ENCODE measurements around the gene HEXD. TPM values are rescaled to one million over a fixed set of nuclear protein-coding genes. Genes with fewer than 3 reads are reported as not detected.
A peak's percentile ranks its signal among the peaks of the same experiment; 100 is the strongest.

Gene HEXD
- polyA plus RNA-seq, 1 donor from 2014 or later = 23.2 TPM

DNA sequence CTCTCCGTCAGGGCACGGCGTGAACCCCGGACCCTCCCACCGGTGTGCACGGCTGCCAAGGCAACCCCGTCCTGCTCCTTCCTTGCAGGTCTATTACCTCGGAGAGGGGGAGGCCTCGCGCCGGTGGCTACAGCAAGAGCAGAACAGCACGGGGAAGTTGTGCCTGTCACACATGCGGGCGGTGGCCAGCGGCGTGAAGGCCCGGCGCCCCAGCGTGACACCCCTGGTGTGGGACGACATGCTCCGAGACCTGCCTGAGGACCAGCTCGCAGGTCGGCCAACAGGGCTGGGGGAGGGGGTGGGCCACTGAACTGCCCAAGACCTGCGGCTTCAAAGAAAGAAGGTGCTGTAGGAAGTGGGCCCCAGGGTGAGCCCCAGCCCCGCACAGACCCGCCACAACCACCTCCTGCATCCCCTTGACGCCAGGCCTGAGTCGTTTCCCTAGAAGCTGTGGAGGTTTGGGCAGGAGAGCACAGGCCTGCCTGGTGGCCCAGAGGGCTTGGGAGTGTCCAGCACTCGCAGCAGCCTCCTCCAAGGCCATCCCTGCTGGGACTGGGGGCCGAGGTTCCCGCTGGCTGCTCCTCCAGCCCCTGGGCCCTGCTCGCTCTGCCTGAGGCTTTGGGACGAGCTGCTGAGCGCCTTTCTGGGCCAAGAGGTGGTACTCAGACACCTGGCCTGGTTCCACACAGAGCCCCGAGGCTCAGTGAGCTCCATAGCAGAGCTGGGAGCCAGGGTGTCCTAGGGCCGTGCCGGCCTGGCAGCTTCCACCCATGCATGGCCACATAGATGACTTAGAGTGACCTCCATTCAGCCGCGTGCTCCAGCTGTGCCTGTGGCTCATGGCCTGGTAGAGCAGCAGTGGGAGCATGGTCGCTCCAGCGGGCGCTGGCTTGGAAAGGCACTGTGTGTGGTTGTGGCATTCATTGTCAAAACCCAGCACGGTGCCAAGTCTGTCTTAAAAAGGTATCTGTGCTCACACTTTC, 17.7 kb downstream of the HEXD start:
- no peak overlapping the region for H3K4me3 Mint-ChIP-seq

DNA sequence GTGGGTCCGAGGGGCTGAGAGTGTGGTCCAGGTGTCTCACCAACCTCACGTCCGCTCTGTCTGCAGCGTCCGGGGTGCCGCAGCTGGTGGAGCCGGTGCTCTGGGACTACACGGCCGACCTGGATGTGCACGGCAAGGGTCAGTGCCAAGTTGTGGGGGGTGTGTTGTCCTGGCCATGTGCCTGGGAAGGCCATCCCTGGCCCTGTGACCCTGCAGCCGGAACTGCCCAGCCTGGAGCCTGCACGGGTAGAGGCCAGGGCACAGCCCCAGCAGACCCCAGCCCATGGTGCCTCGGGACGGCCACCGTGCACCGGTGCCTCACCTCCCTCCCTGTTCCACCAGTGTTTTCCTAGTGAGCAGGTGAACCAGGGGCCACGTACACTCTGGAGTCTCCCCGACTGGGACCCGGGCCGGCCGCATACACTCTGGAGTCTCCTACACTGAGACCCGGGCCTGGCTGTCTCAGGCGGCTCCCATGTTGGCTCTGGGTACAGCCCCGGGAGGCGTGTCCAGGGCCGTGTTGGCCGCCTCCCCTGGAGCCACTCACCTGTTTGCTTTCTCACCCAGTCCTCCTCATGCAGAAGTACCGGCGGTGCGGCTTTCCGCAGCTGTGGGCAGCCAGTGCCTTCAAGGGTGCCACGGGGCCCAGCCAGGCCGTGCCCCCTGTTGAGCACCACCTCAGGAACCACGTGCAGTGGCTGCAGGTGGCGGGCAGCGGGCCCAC, 18.6 kb downstream of the HEXD start:
- no peak overlapping the region for H3K4me3 Mint-ChIP-seq
- peaks cover 20 to 22% (median 21%) of the 10 kb centered on the region in 3 donors for H3K4me1 Mint-ChIP-seq
- H3K27ac Mint-ChIP-seq = no peak overlapping the region
- no peaks in the 10 kb centered on the region for H3K27me3 Mint-ChIP-seq
- H3K9me3 Mint-ChIP-seq = no peaks in the 10 kb centered on the region
- H3K36me3 Mint-ChIP-seq = peaks cover 4% of the 10 kb centered on the region

More for the DNA sequence above, 17.7 kb downstream of the HEXD start:
- peak overlapping the region in 1 of 3 donors; percentile 89 for H3K27ac Mint-ChIP-seq
- H3K9me3 Mint-ChIP-seq = no peaks in the 10 kb centered on the region
- no peaks in the 10 kb centered on the region for H3K27me3 Mint-ChIP-seq
- H3K36me3 Mint-ChIP-seq = peaks cover 4% of the 10 kb centered on the region
- H3K4me1 Mint-ChIP-seq = peaks cover 16 to 18% (median 16%) of the 10 kb centered on the region in 3 donors

DNA sequence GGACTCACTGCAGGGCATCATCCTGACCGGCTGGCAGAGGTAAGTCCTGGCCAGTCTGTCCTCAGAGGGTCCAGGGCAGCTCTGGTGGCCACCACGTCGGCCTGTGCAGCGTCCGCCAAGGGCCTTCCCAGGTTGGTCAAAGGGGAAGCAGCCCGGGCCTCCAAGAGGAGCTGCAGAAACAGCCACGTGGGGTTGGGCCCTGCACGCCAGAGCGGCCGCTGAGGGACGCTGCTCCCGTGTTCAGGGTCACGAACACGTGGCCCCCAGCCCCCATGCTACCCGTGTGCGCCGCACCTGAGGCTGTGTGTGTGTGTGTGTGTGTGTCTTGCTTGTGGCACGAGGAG, 19.1 kb downstream of the HEXD start:
- peaks cover 4% of the 10 kb centered on the region for H3K36me3 Mint-ChIP-seq
- peak overlapping the region in 1 of 4 donors; percentile 40 for H3K4me3 Mint-ChIP-seq
- H3K4me1 Mint-ChIP-seq = peaks cover 20 to 23% (median 22%) of the 10 kb centered on the region in 3 donors
- H3K27ac Mint-ChIP-seq = no peak overlapping the region
- H3K9me3 Mint-ChIP-seq = no peaks in the 10 kb centered on the region
- no peaks in the 10 kb centered on the region for H3K27me3 Mint-ChIP-seq

DNA sequence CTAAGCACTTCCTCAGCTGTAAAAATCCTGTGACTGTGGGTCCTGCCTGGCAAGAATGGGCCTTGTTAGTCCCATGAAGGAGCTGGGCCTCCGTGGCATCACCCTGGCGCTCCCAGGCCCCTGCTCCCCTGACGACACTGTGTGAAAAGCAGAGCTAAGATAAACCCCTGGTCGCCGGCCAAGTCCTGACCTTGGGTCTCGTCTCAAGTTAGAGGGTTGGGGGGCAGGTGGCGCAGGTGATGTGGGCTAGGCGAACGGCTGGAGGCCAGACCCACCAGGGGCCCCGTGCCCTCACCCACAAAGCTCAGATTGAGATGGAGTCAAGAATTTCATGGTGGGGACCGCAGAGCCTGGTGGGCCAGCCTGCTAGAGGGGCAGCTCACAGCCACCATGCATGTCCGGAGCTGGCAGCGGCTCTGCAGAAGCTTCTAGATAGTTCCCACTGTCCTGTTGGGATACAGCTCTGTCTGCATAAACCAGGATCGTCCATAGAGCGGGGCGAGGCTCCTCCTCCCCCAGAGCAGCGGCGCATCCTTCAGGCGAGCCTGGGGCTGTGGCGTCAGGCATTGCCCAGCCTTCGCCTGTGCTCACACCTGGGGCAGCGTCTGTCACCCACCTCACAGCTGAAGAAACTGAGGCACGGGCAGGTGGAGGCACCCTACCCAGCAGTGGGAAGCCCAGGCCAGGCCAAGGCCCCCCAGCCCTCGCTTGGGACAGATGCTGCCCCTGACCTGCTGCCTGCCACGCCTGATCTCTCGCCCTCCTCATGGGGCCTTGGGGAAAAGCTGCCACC, 20.4 kb downstream of the HEXD start:
- Mint-ChIP-seq H3K27me3 (no peaks in the 10 kb centered on the region), H3K4me1 (peaks cover 20 to 25% (median 23%) of the 10 kb centered on the region in 3 donors), H3K36me3 (peaks cover 6% of the 10 kb centered on the region), H3K4me3 (peak overlapping the region in 1 of 4 donors; percentile 40), H3K27ac (peak overlapping the region in 1 of 3 donors; percentile 53), H3K9me3 (no peaks in the 10 kb centered on the region)

DNA sequence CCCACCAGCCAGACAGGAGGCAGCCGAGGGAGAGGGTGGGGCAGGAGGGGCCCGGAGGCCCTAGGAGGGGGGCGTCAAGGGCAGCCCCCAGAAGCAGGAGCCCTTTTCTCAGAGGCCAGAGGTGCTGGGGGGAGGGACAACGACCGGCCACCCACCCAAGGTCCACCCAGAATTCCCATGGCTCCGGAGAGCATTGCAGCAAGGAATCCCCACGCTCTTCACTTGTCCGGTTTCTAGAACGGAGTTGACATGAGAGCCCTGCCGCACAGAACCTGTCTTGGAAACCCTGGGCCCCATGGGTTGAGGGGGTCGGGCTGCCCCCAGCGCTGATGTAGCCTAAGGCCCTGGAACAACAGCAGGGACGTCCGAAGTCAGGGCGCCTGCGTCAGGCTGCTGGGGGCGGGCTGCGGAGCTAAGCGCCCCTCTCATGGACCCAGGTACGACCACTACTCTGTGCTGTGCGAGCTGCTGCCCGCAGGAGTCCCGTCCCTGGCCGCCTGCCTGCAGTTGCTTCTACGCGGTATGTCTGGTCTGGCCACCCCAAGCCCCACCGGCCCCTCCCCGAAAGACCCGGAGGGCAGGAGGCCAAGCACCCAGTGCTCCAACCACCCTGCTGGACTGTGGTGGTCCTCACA, 21.2 kb downstream of the HEXD start:
- Mint-ChIP-seq H3K9me3 (no peaks in the 10 kb centered on the region), H3K4me1 (peaks cover 17 to 23% (median 20%) of the 10 kb centered on the region in 3 donors), H3K27ac (peak overlapping the region in 1 of 3 donors; percentile 31), H3K27me3 (no peaks in the 10 kb centered on the region), H3K4me3 (no peak overlapping the region), H3K36me3 (peaks cover 6% of the 10 kb centered on the region)

DNA sequence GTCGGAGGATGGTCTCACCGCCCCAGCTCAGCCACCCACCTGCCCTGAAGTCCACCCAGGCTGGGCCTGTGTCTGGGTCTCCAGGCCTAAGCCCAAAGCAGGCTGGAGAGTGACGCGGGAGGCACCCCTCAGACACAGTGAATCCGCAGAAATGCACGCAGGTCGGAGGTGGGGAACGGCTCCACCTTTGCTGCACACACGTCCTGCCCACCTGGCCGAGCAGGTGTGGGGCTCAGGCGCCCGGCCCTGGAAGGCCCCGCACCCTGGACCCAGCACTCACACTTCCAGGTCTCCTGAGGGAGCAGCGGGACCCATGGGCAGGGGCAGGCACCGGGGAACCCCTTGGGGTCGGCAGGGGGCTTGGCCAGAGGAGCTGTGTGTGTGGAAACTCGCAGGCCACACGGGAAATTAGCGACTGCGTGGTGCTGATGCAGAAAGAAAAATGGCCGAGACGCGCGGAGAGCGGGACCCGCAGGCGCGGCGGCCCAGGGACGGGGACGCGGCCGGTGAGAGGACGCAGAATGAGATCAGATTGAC, 21.8 kb downstream of the HEXD start:
- peak overlapping the region; percentile 94 to 99 (median 98) for H3K27ac Mint-ChIP-seq
- H3K4me3 Mint-ChIP-seq = peak overlapping the region in 3 of 4 donors; percentile 87 to 93 (median 90)
- H3K4me1 Mint-ChIP-seq = peaks cover 13 to 21% (median 18%) of the 10 kb centered on the region in 3 donors
- H3K27me3 Mint-ChIP-seq = no peaks in the 10 kb centered on the region
- no peaks in the 10 kb centered on the region for H3K9me3 Mint-ChIP-seq
- H3K36me3 Mint-ChIP-seq = peaks cover 6% of the 10 kb centered on the region

DNA sequence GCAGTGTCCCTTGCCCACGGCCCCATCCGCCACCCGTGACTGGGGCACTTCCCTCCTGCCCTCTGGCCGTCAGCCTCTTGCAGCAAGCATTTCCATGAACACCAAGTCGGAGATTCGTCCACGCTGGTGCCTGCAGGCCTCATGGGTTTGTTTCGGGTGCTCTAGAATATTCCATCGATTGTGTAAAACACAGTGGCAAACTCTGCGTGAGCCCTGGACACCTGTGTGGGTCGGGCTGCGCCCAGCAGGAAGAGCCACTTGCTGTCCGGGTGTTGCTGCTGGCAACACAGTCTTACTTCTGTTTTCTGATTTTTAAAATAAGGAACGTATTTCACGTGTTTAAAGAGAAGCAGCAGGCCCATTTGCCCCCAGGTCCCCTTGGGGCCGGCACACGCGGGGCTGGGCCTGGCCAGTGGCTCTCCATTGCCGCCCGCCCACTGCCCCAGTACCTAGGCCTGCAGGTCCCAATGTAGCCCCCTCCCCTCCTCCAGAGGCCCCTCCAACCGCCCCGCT, 22.4 kb downstream of the HEXD start:
- H3K27ac Mint-ChIP-seq = peak overlapping the region; percentile 94 to 99 (median 98)
- H3K4me3 Mint-ChIP-seq = peak overlapping the region; percentile 78 to 93 (median 88)
- peaks cover 13 to 18% (median 14%) of the 10 kb centered on the region in 3 donors for H3K4me1 Mint-ChIP-seq
- no peaks in the 10 kb centered on the region for H3K27me3 Mint-ChIP-seq
- H3K9me3 Mint-ChIP-seq = no peaks in the 10 kb centered on the region
- H3K36me3 Mint-ChIP-seq = peaks cover 6% of the 10 kb centered on the region

DNA sequence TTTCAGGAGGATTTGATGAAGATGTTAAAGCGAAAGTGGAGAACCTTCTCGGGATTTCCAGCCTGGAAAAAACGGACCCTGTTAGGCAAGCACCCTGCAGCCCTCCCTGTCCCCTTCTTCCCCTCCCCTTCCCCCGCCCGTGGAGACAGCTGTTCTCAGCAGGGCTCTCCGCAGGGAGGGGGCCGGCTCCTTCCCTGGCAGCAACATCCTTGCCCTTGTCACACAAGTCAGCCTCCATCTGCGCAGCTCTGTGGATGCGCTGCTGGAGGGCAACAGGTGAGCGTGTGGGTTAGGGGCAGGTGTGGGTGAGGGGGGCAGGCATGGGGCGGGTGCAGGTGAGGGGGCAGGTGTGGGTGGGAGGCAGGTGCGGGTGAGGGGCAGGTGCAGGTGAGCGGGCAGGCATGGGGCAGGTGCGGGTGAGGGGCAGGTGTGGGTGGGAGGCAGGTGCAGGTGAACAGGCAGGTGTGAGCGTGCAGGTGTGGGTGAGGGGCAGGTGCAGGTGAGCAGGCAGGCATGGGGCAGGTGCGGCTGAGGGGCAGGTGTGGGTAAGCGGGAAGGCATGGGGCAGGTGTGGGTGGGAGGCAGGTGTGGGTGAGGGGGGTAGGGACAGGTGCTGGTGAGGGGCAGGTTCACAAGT, 23.0 kb downstream of the HEXD start:
- Mint-ChIP-seq H3K9me3 (no peaks in the 10 kb centered on the region), H3K36me3 (peaks cover 6% of the 10 kb centered on the region), H3K27ac (peak overlapping the region; percentile 94 to 99 (median 98)), H3K27me3 (no peaks in the 10 kb centered on the region), H3K4me3 (peak overlapping the region; percentile 78 to 93 (median 88)), H3K4me1 (peaks cover 13 to 20% (median 14%) of the 10 kb centered on the region in 3 donors)

DNA sequence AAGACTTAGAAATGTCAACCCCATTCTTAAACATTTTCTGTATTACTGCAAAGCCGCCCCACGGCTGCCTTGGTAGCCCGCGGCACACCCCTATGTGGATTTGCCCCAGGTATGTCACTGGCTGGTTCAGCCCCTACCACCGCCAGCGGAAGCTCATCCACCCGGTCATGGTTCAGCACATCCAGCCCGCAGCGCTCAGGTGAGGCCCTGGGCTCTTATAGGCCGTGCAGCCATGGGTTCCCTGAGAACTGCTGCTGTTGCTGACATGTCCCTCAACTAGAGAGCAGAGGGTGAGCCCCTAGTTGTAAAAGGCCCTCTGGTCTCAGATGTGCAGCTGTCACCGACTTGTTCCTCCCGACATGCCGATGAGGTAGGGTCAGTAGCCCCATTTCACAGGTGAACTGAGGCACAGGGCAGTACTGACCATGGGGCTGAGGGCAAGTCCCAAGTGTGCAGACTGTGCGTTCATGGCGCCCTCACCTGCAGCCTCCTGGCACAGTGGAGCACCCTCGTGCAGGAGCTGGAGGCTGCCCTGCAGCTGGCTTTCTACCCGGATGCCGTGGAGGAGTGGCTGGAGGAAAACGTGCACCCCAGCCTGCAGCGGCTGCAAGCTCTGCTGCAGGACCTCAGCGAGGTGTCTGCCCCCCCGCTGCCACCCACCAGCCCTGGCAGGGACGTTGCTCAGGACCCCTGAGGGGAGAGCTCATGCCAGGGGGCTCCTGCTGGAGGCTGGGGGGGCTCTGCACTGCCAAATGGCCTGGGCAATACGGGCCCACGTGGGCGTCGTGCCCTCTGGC, 23.7 kb downstream of the HEXD start:
- H3K27me3 Mint-ChIP-seq = no peaks in the 10 kb centered on the region
- H3K27ac Mint-ChIP-seq = peak overlapping the region; percentile 93 to 99 (median 98)
- peaks cover 13 to 23% (median 14%) of the 10 kb centered on the region in 3 donors for H3K4me1 Mint-ChIP-seq
- H3K4me3 Mint-ChIP-seq = peak overlapping the region; percentile 30 to 88 (median 83)
- no peaks in the 10 kb centered on the region for H3K9me3 Mint-ChIP-seq
- peaks cover 8% of the 10 kb centered on the region for H3K36me3 Mint-ChIP-seq

DNA sequence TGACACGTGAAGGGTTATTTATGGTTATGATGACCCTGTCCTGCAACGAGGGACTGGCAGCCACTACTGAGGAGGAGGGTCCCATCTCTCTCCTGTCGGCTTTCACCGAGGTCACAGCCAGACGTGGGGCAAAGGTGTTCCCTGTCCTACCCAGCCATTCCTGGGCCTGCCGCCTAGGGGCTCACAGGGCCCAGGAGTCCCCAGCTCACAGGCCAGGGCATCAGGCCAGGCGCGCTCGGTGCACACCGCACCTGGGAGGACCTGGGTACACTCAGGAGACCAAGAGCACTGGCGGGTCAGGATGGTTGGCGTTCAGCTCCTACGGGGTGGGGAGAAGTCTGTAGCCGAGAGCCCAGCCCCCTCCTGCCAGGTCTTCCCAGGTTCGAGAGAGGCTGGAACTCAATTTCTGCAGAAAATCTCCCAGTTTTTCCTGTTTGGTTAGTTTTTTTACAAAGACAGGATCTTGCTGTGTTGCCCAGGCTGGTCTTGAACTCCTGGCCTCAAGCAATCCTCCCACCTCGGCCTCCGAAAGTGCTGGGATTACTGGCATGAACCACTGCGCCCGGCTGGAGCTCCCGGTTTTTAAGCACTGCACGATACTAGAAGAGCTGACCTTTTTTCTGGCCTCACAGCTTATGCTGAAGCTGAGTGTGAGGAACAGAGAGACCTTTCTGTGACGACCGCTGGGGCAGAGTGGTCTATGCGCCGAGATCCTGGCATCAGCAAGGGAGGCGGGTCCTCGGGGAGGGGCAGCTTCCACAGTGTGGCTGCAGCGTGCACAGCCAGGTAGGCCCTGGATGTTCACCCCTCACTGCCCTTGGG, 24.7 kb downstream of the HEXD start:
- peaks cover 8% of the 10 kb centered on the region for H3K36me3 Mint-ChIP-seq
- H3K27ac Mint-ChIP-seq = peak overlapping the region in 2 of 3 donors; percentile 80 to 83
- peaks cover 17 to 27% (median 17%) of the 10 kb centered on the region in 3 donors for H3K4me1 Mint-ChIP-seq
- no peaks in the 10 kb centered on the region for H3K27me3 Mint-ChIP-seq
- no peaks in the 10 kb centered on the region for H3K9me3 Mint-ChIP-seq
- peak overlapping the region in 2 of 4 donors; percentile 69 to 70 for H3K4me3 Mint-ChIP-seq

DNA sequence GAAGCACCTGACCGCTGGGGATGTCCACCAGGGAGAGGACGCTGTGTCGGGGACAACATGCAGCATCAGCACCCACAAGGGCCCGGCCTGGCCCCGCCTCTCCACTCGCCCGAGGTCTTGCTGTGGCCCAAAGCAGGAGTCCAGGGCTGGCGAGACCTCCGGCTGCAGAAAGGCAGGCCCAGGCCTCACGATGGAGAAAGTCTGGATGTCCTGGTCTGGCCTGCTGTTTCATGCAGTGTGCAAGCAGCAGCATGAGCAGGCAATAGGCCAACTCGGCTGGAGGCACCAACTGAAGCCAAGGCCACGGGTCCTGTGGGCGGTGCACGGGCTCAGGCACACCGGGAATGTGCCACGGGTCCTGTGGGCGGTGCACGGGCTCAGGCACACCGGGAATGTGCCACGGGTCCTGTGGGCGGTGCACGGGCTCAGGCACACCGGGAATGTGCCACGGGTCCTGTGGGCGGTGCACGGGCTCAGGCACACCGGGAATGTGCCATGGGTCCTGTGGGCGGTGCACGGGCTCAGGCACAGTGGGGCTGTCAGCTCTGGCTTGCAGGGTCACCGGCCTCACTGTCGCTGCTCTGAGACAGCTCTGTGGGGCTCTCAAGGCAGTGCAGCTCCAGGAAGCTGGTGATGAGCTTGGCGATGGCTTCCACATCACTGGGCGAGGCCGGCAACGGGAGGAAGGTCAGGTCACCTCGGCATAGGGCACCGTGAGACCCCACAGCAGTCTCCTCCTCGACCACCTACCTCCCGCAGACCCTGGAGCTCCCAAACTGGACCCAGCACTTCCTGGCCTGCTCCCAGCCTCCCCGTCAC, 25.5 kb downstream of the HEXD start:
- peak overlapping the region in 2 of 4 donors; percentile 69 to 70 for H3K4me3 Mint-ChIP-seq
- no peaks in the 10 kb centered on the region for H3K9me3 Mint-ChIP-seq
- peaks cover 17 to 29% (median 19%) of the 10 kb centered on the region in 3 donors for H3K4me1 Mint-ChIP-seq
- H3K36me3 Mint-ChIP-seq = peaks cover 8% of the 10 kb centered on the region
- H3K27me3 Mint-ChIP-seq = no peaks in the 10 kb centered on the region
- peak overlapping the region in 2 of 3 donors; percentile 80 to 83 for H3K27ac Mint-ChIP-seq
